Loucy (cell line): ENCODE data around the gene SSX2IP.
A peak's percentile ranks its signal among the peaks of the same experiment; 100 is the strongest.

Experiments used
- EZH2phosphoT487 ChIP-seq: fragments of 200-600 bp; IDR thresholded peaks from 2 replicates; pipeline ENCODE4 v1.6.1; 2018; ENCODE audit warnings: antibody characterized with exemption, mild to moderate bottlenecking, moderate library complexity, borderline replicate concordance
- TF ChIP-seq, protein P1 (sequence below): fragments of 200-600 bp; sonication (generic); conservative IDR thresholded peaks from 2 replicates; pipeline ENCODE4 v1.5.1; 2014; ENCODE audit warnings: mild to moderate bottlenecking, antibody characterized with exemption, low read length

GRCh38 chr1:84668185-84668584 is 22.1 kb downstream of the SSX2IP start:
- TF ChIP-seq, protein P1, sequence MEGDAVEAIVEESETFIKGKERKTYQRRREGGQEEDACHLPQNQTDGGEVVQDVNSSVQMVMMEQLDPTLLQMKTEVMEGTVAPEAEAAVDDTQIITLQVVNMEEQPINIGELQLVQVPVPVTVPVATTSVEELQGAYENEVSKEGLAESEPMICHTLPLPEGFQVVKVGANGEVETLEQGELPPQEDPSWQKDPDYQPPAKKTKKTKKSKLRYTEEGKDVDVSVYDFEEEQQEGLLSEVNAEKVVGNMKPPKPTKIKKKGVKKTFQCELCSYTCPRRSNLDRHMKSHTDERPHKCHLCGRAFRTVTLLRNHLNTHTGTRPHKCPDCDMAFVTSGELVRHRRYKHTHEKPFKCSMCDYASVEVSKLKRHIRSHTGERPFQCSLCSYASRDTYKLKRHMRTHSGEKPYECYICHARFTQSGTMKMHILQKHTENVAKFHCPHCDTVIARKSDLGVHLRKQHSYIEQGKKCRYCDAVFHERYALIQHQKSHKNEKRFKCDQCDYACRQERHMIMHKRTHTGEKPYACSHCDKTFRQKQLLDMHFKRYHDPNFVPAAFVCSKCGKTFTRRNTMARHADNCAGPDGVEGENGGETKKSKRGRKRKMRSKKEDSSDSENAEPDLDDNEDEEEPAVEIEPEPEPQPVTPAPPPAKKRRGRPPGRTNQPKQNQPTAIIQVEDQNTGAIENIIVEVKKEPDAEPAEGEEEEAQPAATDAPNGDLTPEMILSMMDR: peak; percentile 71
- TF ChIP-seq EZH2phosphoT487: no peak
